Liver (tissue), 9 donors: ENCODE measurements around the gene HOXD1. TPM values are rescaled to one million over a fixed set of nuclear protein-coding genes. Genes with fewer than 3 reads are reported as not detected.

Experiments
- DNase-seq: peaks from one replicate; pipeline ENCODE4 v3.0.0-alpha.2; 2017; ENCODE audit warnings: low spot score
- H3K27ac ChIP-seq, 2 donors: one replicate each; pipeline ENCODE4 v1.7.0; 2013; ENCODE audit warnings: inconsistent platforms in 2 of 2, low read length in 2 of 2, control low read depth in 1 of 2, low read depth in 1 of 2, mild to moderate bottlenecking in 1 of 2
- H3K27me3 ChIP-seq, 4 donors: one replicate each; pipeline versions ENCODE4 v1.6.1 to v1.7.0; 2013; ENCODE audit warnings: low read length in 3 of 4, inconsistent platforms in 1 of 4, mild to moderate bottlenecking in 1 of 4, moderate library complexity in 1 of 4; ENCODE audit not compliant: control insufficient read depth in 4 of 4, insufficient read depth in 4 of 4
- H3K36me3 ChIP-seq, 4 donors: one replicate each; pipeline versions ENCODE4 v1.6.1 to v1.7.0; 2013; ENCODE audit warnings: low read length in 3 of 4, mild to moderate bottlenecking in 3 of 4, low read depth in 1 of 4, moderate library complexity in 1 of 4; ENCODE audit not compliant: control insufficient read depth in 4 of 4, insufficient read depth in 3 of 4
- H3K4me1 ChIP-seq, 4 donors: one replicate each; pipeline versions ENCODE4 v1.6.1 to v1.7.0; 2013; ENCODE audit warnings: low read length in 3 of 4, mild to moderate bottlenecking in 3 of 4, moderate library complexity in 1 of 4; ENCODE audit not compliant: control insufficient read depth in 4 of 4, insufficient read depth in 4 of 4
- H3K4me3 ChIP-seq, 3 donors: one replicate each; pipeline versions ENCODE4 v1.6.1 to v1.7.0; 2013; ENCODE audit warnings: low read length in 3 of 3, control low read depth in 1 of 3, low read depth in 1 of 3, mild to moderate bottlenecking in 1 of 3
- H3K9ac ChIP-seq, 2 donors: one replicate each; pipeline ENCODE4 v1.7.0; 2013; ENCODE audit warnings: low read length in 2 of 2, mild to moderate bottlenecking in 2 of 2, moderate library complexity in 2 of 2, control low read depth in 1 of 2, low read depth in 1 of 2
- H3K9me3 ChIP-seq, 4 donors: one replicate each; pipeline versions ENCODE4 v1.6.1 to v1.7.0; 2013; ENCODE audit warnings: low read length in 3 of 4; ENCODE audit not compliant: control insufficient read depth in 4 of 4
- EGR1 ChIP-seq, 2 donors: IDR thresholded peaks; 2 replicates each; pipeline ENCODE4 v1.6.1; 2016 to 2018; ENCODE audit warnings: antibody characterized with exemption in 2 of 2, low read depth in 2 of 2
- FOXA2 ChIP-seq: IDR thresholded peaks from 2 replicates; pipeline ENCODE4 v1.6.1; 2016; ENCODE audit warnings: antibody characterized with exemption
- GABPA ChIP-seq, 2 donors: IDR thresholded peaks in 1 of 2; conservative IDR thresholded peaks in 1 of 2; 2 replicates each; pipeline ENCODE4 v1.6.1; 2016; ENCODE audit warnings: antibody characterized with exemption in 2 of 2, mild to moderate bottlenecking in 1 of 2, moderate library complexity in 1 of 2
- HNF4G ChIP-seq: IDR thresholded peaks from 2 replicates; pipeline ENCODE4 v1.6.1; 2016; ENCODE audit warnings: antibody characterized with exemption
- JUND ChIP-seq, 2 donors: IDR thresholded peaks; 2 replicates each; pipeline ENCODE4 v1.6.1; 2016; ENCODE audit warnings: antibody characterized with exemption in 2 of 2
- NR2F2 ChIP-seq: IDR thresholded peaks from 2 replicates; pipeline ENCODE4 v1.6.1; 2016; ENCODE audit warnings: antibody characterized with exemption
- RAD21 ChIP-seq, 2 donors: IDR thresholded peaks; 2 replicates each; pipeline ENCODE4 v1.6.1; 2016; ENCODE audit warnings: antibody characterized with exemption in 2 of 2, mild to moderate bottlenecking in 2 of 2
- RXRA ChIP-seq, 2 donors: IDR thresholded peaks; 2 replicates each; pipeline ENCODE4 v1.6.1; 2017 to 2018; ENCODE audit warnings: antibody characterized with exemption in 2 of 2, mild to moderate bottlenecking in 1 of 2
- TAF1 ChIP-seq: conservative IDR thresholded peaks from 2 replicates; pipeline ENCODE4 v1.6.1; 2016; ENCODE audit warnings: antibody characterized with exemption, mild to moderate bottlenecking
- YY1 ChIP-seq: IDR thresholded peaks from 2 replicates; pipeline ENCODE4 v1.6.1; 2016; ENCODE audit warnings: antibody characterized with exemption, mild to moderate bottlenecking
- WGBS: extraction: QIAGEN DNeasy Blood & Tissue Kit; methylation state at CpG from one replicate; pipeline ENCODE4 v1.1.7; 2013; 5-methylcytosine and 5-hydroxymethylcytosine counted together
- polyA plus RNA-seq, 2 donors: library from polyadenylated mRNA; stranded (reverse) in 1 of 2; unstranded in 1 of 2; fragments of 200-250 nt in 1 of 2; fragments of >200 nt in 1 of 2; fragmentation: Nextera tagmentation in 1 of 2; extraction: Ambion mirVana in 1 of 2; gene quantifications; one replicate each; pipeline versions ENCODE4 v1.2.1 to v1.2.3, GENCODE V29; 2013 to 2015
- total RNA-seq, 2 donors: library from RNA; depleted of rRNA; stranded (reverse); fragments of >200 nt; gene quantifications; one replicate each; pipeline ENCODE4 v1.2.3, GENCODE V29; 2014
- TF ChIP-seq, protein P1 (sequence below): IDR thresholded peaks from 2 replicates; pipeline ENCODE4 v1.6.1; 2016; ENCODE audit warnings: antibody characterized with exemption, mild to moderate bottlenecking
- TF ChIP-seq, protein P2 (sequence below): IDR thresholded peaks from 2 replicates; pipeline ENCODE4 v1.6.1; 2016; ENCODE audit warnings: antibody characterized with exemption
- donor health status: healthy.
- donor health status: healthy.
- donor health status: healthy.
- donor health status: healthy.
- donor health status: healthy.

Gene HOXD1
- total and polyA plus RNA-seq, 4 donors = not detected

DNA sequence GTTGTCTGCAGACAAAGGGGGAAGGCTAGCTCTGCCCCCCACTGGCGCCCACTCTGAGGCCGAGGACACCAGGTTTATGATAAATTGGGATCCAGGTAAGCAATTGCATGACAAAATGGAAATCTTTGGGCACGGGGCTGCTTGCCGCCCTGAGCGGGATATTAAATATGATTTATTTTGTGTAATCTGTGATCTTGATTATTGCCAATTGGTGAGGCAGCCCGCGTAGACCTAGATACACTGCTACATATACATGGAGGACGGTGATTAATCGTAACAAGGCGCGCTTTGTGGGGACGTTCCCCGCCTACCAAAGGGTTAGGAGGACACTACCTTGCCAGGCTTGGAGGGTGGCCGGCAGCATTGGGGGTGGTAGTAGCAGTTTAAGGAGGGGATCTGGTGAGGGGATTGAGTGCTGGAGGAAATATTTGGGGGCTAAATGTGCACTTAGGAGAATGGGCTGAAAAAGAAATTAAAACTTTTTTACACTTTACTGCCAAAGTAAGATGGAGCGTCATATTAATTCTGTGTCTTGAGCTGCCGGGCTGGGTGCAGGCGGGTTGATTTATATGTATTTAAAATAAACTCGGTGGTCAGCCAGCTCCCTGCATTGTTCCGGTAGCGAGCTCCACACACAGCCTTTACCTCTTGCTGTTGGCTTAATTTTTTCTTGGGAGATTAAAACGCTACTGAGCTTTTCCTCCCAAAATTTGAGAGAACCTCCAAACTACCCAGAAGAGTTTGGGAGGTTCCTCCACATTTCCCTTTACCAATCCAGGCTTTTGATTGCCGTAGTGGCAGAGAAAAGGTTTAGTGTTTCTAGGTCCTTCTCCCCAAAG, 27.3 kb upstream of the HOXD1 start (continued):
- TF ChIP-seq, protein P1, sequence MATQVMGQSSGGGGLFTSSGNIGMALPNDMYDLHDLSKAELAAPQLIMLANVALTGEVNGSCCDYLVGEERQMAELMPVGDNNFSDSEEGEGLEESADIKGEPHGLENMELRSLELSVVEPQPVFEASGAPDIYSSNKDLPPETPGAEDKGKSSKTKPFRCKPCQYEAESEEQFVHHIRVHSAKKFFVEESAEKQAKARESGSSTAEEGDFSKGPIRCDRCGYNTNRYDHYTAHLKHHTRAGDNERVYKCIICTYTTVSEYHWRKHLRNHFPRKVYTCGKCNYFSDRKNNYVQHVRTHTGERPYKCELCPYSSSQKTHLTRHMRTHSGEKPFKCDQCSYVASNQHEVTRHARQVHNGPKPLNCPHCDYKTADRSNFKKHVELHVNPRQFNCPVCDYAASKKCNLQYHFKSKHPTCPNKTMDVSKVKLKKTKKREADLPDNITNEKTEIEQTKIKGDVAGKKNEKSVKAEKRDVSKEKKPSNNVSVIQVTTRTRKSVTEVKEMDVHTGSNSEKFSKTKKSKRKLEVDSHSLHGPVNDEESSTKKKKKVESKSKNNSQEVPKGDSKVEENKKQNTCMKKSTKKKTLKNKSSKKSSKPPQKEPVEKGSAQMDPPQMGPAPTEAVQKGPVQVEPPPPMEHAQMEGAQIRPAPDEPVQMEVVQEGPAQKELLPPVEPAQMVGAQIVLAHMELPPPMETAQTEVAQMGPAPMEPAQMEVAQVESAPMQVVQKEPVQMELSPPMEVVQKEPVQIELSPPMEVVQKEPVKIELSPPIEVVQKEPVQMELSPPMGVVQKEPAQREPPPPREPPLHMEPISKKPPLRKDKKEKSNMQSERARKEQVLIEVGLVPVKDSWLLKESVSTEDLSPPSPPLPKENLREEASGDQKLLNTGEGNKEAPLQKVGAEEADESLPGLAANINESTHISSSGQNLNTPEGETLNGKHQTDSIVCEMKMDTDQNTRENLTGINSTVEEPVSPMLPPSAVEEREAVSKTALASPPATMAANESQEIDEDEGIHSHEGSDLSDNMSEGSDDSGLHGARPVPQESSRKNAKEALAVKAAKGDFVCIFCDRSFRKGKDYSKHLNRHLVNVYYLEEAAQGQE = no peak
- no peak for TF ChIP-seq RXRA (IDR thresholded peaks at IDR 0.05)
- TF ChIP-seq HNF4G = no peak
- TF ChIP-seq JUND (IDR thresholded peaks at IDR 0.05) = no peak
- TF ChIP-seq, protein P2, sequence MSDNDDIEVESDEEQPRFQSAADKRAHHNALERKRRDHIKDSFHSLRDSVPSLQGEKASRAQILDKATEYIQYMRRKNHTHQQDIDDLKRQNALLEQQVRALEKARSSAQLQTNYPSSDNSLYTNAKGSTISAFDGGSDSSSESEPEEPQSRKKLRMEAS = no peak
- TF ChIP-seq RAD21 (IDR thresholded peaks at IDR 0.05) = no peak

DNA sequence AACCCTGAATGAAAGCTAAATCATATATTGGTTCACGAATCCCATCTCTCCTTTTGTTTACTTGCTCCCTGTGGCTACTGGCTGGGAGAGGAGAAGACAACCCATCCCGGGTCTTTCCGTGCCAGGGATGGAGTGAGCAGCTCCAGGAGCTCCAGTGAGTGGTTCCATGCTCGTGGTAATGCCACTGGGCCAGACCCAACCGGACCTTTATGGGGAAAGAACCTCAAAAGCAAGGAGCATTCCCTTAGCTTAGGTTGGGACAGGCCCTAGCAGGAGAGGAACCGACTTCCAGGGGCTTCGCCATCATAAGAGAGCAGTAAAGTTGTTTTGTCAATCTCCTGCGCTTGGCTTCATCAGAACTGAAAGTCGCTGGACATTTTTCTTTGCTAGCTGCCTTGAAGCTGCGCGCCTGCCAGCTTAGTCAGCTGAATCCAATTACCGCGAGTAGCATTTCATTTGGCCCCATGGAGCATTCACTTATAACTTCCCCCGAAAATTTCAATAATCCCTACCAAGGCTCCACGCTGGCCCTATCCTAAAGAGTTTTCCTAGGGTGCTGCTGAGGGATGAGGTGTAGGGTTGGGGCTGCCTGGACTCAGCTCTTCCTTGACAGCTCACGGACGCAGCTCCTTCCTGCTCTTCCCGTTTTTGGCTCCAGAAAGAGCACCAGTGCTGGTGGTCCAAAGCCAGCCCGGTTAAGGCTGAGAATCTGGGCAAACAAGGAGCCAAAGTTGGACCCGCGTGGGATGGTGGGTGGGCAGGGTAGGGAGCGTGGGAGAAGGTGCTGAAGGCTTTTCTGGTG, 26.4 kb upstream of the HOXD1 start:
- 12% methylated on average over 22 of the region's 22 CpGs for WGBS
- no peak overlapping the region for H3K27ac ChIP-seq
- peaks cover 13 to 40% (median 27%) of the 10 kb centered on the region in 4 donors for H3K27me3 ChIP-seq
- TF ChIP-seq TAF1 (no peak), JUND (IDR thresholded peaks at IDR 0.05) (no peak), YY1 (no peak), GABPA (IDR thresholded peaks at IDR 0.05 in 1 of 2, conservative IDR thresholded peaks at IDR 0.05 in 1 of 2) (no peak), HNF4G (no peak), RXRA (IDR thresholded peaks at IDR 0.05) (no peak), FOXA2 (no peak)
- H3K4me1 ChIP-seq = peaks cover 0 to 27% (median 8%) of the 10 kb centered on the region in 4 donors
- H3K36me3 ChIP-seq = no peaks in the 10 kb centered on the region
- H3K9ac ChIP-seq = no peak overlapping the region
- H3K4me3 ChIP-seq = no peak overlapping the region
- no peak for DNase-seq
- peaks cover 0 to 12% (median 0%) of the 10 kb centered on the region in 4 donors for H3K9me3 ChIP-seq

DNA sequence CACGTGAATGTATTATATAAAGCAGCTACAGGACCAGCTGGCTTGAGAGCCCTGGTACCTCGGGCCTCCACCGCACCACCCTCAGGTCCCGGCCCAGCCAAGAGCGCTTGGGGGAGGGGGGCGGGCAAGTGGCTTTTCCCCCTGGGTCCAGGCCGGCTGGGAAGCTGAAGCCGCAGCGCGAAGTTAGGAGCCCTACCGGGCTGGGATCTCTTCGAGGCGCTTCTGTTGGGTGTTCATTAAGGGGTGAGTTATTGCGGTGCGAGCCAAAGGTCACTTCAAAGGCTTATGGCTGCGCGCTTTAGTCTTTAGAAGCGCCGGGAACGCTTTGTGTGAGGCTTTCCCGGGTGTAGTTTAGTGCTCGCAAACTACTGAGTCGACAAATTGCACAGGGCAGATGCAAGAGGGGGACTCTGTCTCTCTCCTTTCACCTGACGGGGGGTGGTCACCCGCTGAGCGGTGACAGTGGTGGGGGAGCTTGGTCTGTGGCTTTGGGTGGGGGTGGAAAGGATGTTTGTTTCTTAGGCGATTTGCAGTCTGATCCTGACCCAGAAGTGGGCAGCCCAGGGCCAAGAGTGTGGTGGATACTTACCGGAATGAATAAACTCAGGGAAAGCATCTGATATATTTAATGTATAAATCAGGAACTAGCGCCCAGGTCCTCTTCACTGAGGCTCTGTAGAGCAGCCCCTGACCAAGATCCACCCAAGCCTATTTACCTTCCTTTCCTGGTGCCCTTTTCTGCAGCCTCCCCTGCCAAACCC, 25.4 kb upstream of the HOXD1 start:
- Histone ChIP-seq H3K4me1 (peaks cover 0 to 23% (median 7%) of the 10 kb centered on the region in 4 donors), H3K9ac (no peak overlapping the region), H3K36me3 (no peaks in the 10 kb centered on the region), H3K27ac (no peak overlapping the region), H3K9me3 (peaks cover 0 to 7% (median 0%) of the 10 kb centered on the region in 4 donors), H3K4me3 (no peak overlapping the region), H3K27me3 (peaks cover 15 to 40% (median 24%) of the 10 kb centered on the region in 4 donors)
- WGBS = 6% methylated on average over 29 of the region's 29 CpGs
- TF ChIP-seq NR2F2 = no peak
- no peak for TF ChIP-seq EGR1 (IDR thresholded peaks at IDR 0.05; ENCODE audit: low read depth in 2 of 2)
- no peak for DNase-seq
